K562 (cell line): ENCODE measurements around the gene CACTIN. TPM values are rescaled to one million over a fixed set of nuclear protein-coding genes. Genes with fewer than 3 reads are reported as not detected.

Source experiments
- ATAC-seq: fragments of 200-7000 bp; cut with Tn5 transposase; 3 replicates; pipeline ENCODE4 v1.9.1; 2020; ENCODE audit warnings: moderate library complexity
- BruUV-seq: library from RNA; stranded (reverse); fragments of 400-500 nt; replicated peaks from 2 replicates; lab custom pipeline; 2021; lab: Mats Ljungman, UMichigan
- CTCF ChIA-PET: fragments of 300-600 bp; formaldehyde crosslinking; extraction: SDS; loops from one replicate; lab custom pipeline; 2021; ENCODE audit warnings: low intra/inter-chr PET ratio; lab: Yijun Ruan, JAX
- POLR2A ChIA-PET: fragments of 300-600, 350-650 bp; sonication (Branson Sonifier 250); formaldehyde crosslinking; extraction: SDS; loops from one replicate; lab custom pipeline; 2021; ENCODE audit warnings: antibody characterized with exemption, inconsistent platforms; lab: Yijun Ruan, JAX
- DNase-seq, 4 experiments: peaks; one replicate each; pipeline versions ENCODE4 v3.0.0 to v3.0.0-alpha.2; 2011 to 2018; ENCODE audit warnings: low spot score in 3 of 4, mixed read lengths in 3 of 4; ENCODE audit errors: extremely low read depth in 1 of 4
- FAIRE-seq: peaks from 2 replicates; lab custom pipeline; 2011; peaks lifted over from hg19 to GRCh38; lab: Jason Lieb, UNC
- H2AFZ ChIP-seq: 2 replicates; pipeline ENCODE4 v1.6.0; 2011; ENCODE audit warnings: low read depth, low read length, control low read depth, inconsistent platforms
- H3K27ac ChIP-seq: fragments of 200-600 bp; 3 replicates; pipeline ENCODE4 v1.8.0; 2011; ENCODE audit warnings: low read depth, mild to moderate bottlenecking, control low read depth, inconsistent platforms, low read length, moderate library complexity, mixed read lengths; ENCODE audit errors: extremely low read depth
- H3K27me3 ChIP-seq, 2 experiments: fragments of 300-600 bp in 1 of 2; 2 replicates in 1 of 2; 3 replicates in 1 of 2; pipeline versions ENCODE4 v1.6.0 to v1.8.0; 2011; ENCODE audit warnings: inconsistent platforms in 2 of 2, low read length in 2 of 2, mild to moderate bottlenecking in 1 of 2, mixed read lengths in 1 of 2, moderate library complexity in 1 of 2; ENCODE audit not compliant: control insufficient read depth in 2 of 2, insufficient read depth in 2 of 2
- H3K36me3 ChIP-seq: fragments of 300-600 bp; 3 replicates; pipeline ENCODE4 v1.8.0; 2011; ENCODE audit warnings: mild to moderate bottlenecking, low read length, inconsistent platforms; ENCODE audit not compliant: control insufficient read depth, insufficient read depth
- H3K4me1 ChIP-seq, 2 experiments: fragments of 200-600 bp in 1 of 2; replicated peaks in 1 of 2; 2 replicates in 1 of 2; 3 replicates in 1 of 2; pipeline versions ENCODE4 v1.5.1 to v1.8.0; 2011; ENCODE audit warnings: inconsistent platforms in 2 of 2, low read length in 2 of 2, mild to moderate bottlenecking in 1 of 2, mixed read lengths in 1 of 2, moderate library complexity in 1 of 2; ENCODE audit not compliant: control insufficient read depth in 2 of 2, insufficient read depth in 2 of 2
- H3K4me2 ChIP-seq: 2 replicates; pipeline ENCODE4 v1.6.1; 2011; ENCODE audit warnings: low read length, control low read depth, inconsistent platforms, mixed read lengths; ENCODE audit not compliant: insufficient read depth
- H3K4me3 ChIP-seq: fragments of 200-600 bp; sonication (generic), shearing (Covaris generic); 2 replicates; pipeline ENCODE4 v1.5.1; 2016; ENCODE audit warnings: control low read depth, inconsistent platforms
- H3K79me2 ChIP-seq: fragments of 200-600 bp; 3 replicates; pipeline ENCODE4 v1.8.0; 2011; ENCODE audit warnings: low read length, inconsistent platforms; ENCODE audit not compliant: control insufficient read depth, insufficient read depth
- H3K9ac ChIP-seq, 2 experiments: 2 replicates each; pipeline versions ENCODE4 v1.6.0 to v1.6.1; 2011; ENCODE audit warnings: low read depth in 2 of 2, low read length in 2 of 2, control low read depth in 1 of 2, inconsistent platforms in 1 of 2, mild to moderate bottlenecking in 1 of 2, mixed read lengths in 1 of 2; ENCODE audit not compliant: insufficient read depth in 1 of 2
- H3K9me1 ChIP-seq: one replicate; pipeline ENCODE4 v1.6.0; 2011; ENCODE audit warnings: inconsistent platforms, mild to moderate bottlenecking, low read length, moderate library complexity; ENCODE audit not compliant: control insufficient read depth, insufficient read depth
- H3K9me3 ChIP-seq: replicated peaks from 2 replicates; pipeline ENCODE4 v1.5.1; 2011; ENCODE audit warnings: low read depth, low read length, inconsistent platforms; ENCODE audit not compliant: control insufficient read depth, insufficient read depth
- H4K20me1 ChIP-seq: replicated peaks from 2 replicates; pipeline ENCODE4 v1.6.1; 2011; ENCODE audit warnings: low read length, inconsistent platforms, mixed read lengths; ENCODE audit not compliant: control insufficient read depth, insufficient read depth
- BCOR ChIP-seq: fragments of 450-650 bp; IDR thresholded peaks from 2 replicates; pipeline ENCODE4 v1.6.1; 2016
- CHD1 ChIP-seq: fragments of 200-600 bp; sonication (generic); IDR thresholded peaks from one replicate; pipeline ENCODE4 v1.6.1; 2012; ENCODE audit warnings: mild to moderate bottlenecking, moderate library complexity, low read length, inconsistent platforms
- CSDE1 ChIP-seq, 2 experiments: fragments of 450-650 bp; IDR thresholded peaks; 2 replicates each; pipeline ENCODE4 v1.6.1; 2016; ENCODE audit warnings: mild to moderate bottlenecking in 1 of 2
- CTCF ChIP-seq, 3 experiments: IDR thresholded peaks in 2 of 3; conservative IDR thresholded peaks in 1 of 3; 2 replicates each; pipeline ENCODE4 v1.5.1; 2011 to 2012; ENCODE audit warnings: low read length in 3 of 3, mild to moderate bottlenecking in 3 of 3, control low read depth in 2 of 3, improper control_type of control experiment in 1 of 3, inconsistent platforms in 1 of 3, low read depth in 1 of 3, mixed read lengths in 1 of 3, moderate library complexity in 1 of 3; ENCODE audit not compliant: insufficient read depth in 2 of 3
- GABPB1 ChIP-seq: sonication (generic); formaldehyde crosslinking; IDR thresholded peaks from 2 replicates; pipeline ENCODE4 v1.8.0; 2022; ENCODE audit warnings: mild to moderate bottlenecking, missing genetic modification reagents
- HMGXB4 ChIP-seq: sonication (generic); formaldehyde crosslinking; IDR thresholded peaks from 2 replicates; pipeline ENCODE4 v1.8.1; 2023; ENCODE audit warnings: mild to moderate bottlenecking, missing genetic modification reagents
- KDM1A ChIP-seq, 2 experiments: fragments of 450-650 bp; IDR thresholded peaks; 2 replicates each; pipeline ENCODE4 v1.6.1; 2016; ENCODE audit warnings: mild to moderate bottlenecking in 2 of 2
- PCBP1 ChIP-seq: fragments of 200-400 bp; formaldehyde crosslinking; IDR thresholded peaks from 2 replicates; pipeline ENCODE4 v1.6.1; 2018; ENCODE audit warnings: mild to moderate bottlenecking, low read depth, low read length; ENCODE audit not compliant: poor library complexity, severe bottlenecking
- POLR2G ChIP-seq: fragments of 200-400 bp; formaldehyde crosslinking; IDR thresholded peaks from 2 replicates; pipeline ENCODE4 v1.6.1; 2017; ENCODE audit warnings: low read depth, mild to moderate bottlenecking, antibody characterized with exemption, low read length, moderate library complexity
- WGBS: fragments of 100-300 bp; shearing (Covaris generic); methylation state at CpG from one replicate; pipeline ENCODE4 v1.1.6; 2016; ENCODE audit warnings: low coverage, mixed read lengths; ENCODE audit not compliant: insufficient coverage; ENCODE audit errors: missing lambda C conversion rate; 5-methylcytosine and 5-hydroxymethylcytosine counted together
- in situ Hi-C: fragments of 300-500 bp; cut with MboI; formaldehyde crosslinking; loops from 4 replicates; pipeline ENCODE4 v1.15.0; 2018; ENCODE audit warnings: inconsistent platforms, mixed read lengths
- intact Hi-C: fragments of 100-400 bp; cut with micrococcal nuclease; formaldehyde crosslinking; loops from 2 replicates; pipeline ENCODE4 v1.14.2; 2022
- polyA plus RNA-seq, 8 experiments: library from polyadenylated mRNA; depleted of rRNA in 4 of 8; stranded (reverse) in 5 of 8; unstranded in 3 of 8; fragments of >200 nt; fragmentation: Nextera tagmentation in 2 of 8; fragmentation: Illumina TruSeq in 1 of 8; extraction: Ambion mirVana in 2 of 8; extraction: Trizol in 1 of 8; gene quantifications; 2 replicates each; pipeline versions ENCODE4 v1.2.1 to v1.2.3, GENCODE V29; 2011 to 2014; ENCODE audit warnings: inconsistent platforms in 1 of 8, missing spikeins in 1 of 8
- total RNA-seq, 7 experiments: library from RNA; depleted of rRNA in 6 of 7; stranded (reverse); fragments of >200 nt in 6 of 7; fragmentation: Illumina TruSeq in 2 of 7; extraction: Trizol in 2 of 7; gene quantifications; 2 replicates each; pipeline versions ENCODE4 v1.2.1 to v1.2.3, GENCODE V29; 2011 to 2021; ENCODE audit warnings: low replicate concordance in 1 of 7

Gene CACTIN
- total and polyA plus RNA-seq, 9 of the 15 experiments (the other 6 are each of a cell fraction or from before 2014, with no cell fraction given): 0.15 to 49.2 (median 15.0) TPM

GRCh38 chr19:3619631-3620012 lies 7.0 kb downstream of the CACTIN start:
- H3K9me1 ChIP-seq: no peaks in the 10 kb centered on the region
- no peaks in the 10 kb centered on the region for H3K9me3 ChIP-seq
- no peak overlapping the region for H3K4me3 ChIP-seq
- DNase-seq: no peak
- ATAC-seq: no peak
- peak; percentile 51; the same call in 1 of the 2 replicates for TF ChIP-seq POLR2G
- TF ChIP-seq CSDE1 (IDR thresholded peaks at IDR 0.05): no peak
- peaks cover 8% of the 10 kb centered on the region for H3K79me2 ChIP-seq
- H4K20me1 ChIP-seq: no peaks in the 10 kb centered on the region
- intact Hi-C loops (no loop called here), in situ Hi-C loops (no loop called here)
- H3K27me3 ChIP-seq: no peaks in the 10 kb centered on the region
- H3K4me2 ChIP-seq: no peak overlapping the region
- H2AFZ ChIP-seq: no peak overlapping the region
- peaks cover 4 to 73% of the 10 kb centered on the region in 2 experiments for H3K4me1 ChIP-seq
- BruUV-seq: no TSS peak
- POLR2A ChIA-PET: interaction anchor here (1.1 kb wide), 1 partner anchor 16 kb away, joined by 3 read pairs; no protein-coding TSS in a partner anchor
- H3K36me3 ChIP-seq: peaks cover 74% of the 10 kb centered on the region; the same call in 1 of the 3 replicates
- FAIRE-seq: no peak
- WGBS: 91% methylated on average over 8 of the region's 17 CpGs
- peak overlapping the region in 1 of 2 experiments; percentile 60; a peak in 1 of 4 replicates for H3K9ac ChIP-seq
- CTCF ChIA-PET: interaction anchor here (1.1 to 2.9 kb wide), 2 partner anchors 75 to 76 kb away, joined by 5 to 19 read pairs; no protein-coding TSS in a partner anchor
- H3K27ac ChIP-seq: no peak overlapping the region

- no TSS peak for BruUV-seq
- TF ChIP-seq BCOR: peak; percentile 57
- TF ChIP-seq GABPB1 (CRISPR knock-in tag): 0 out of 2 replicates have a peak, but pooled peaks have one; percentile 1
- peak in 1 of 2 experiments; percentile 21; a peak in 1 of 4 replicates for TF ChIP-seq KDM1A (IDR thresholded peaks at IDR 0.05)
- peak; percentile 43 for TF ChIP-seq PCBP1
- no peak for TF ChIP-seq CHD1
- TF ChIP-seq CTCF (IDR thresholded peaks at IDR 0.05 in 2 of 3, conservative IDR thresholded peaks at IDR 0.05 in 1 of 3; ENCODE audit: insufficient read depth in 2 of 3, low read depth in 1 of 3, low read length in 3 of 3): 0 out of 6 replicates have a peak, but pooled peaks of 1 of the 3 experiments have one; percentile 3
- no peak for TF ChIP-seq HMGXB4 (CRISPR knock-in tag)
Observed at GRCh38 chr19:3618811-3619630, 7.6 kb downstream of the CACTIN start.

More at GRCh38 chr19:3618811-3619630, 7.6 kb downstream of the CACTIN start:
- no peak overlapping the region for H3K27ac ChIP-seq
- H3K9ac ChIP-seq: no peak overlapping the region
- H4K20me1 ChIP-seq: no peaks in the 10 kb centered on the region
- intact Hi-C loops: loop anchor here (1.0 kb wide), 1 partner anchor 33 kb away; no protein-coding TSS in a partner anchor
- H3K9me3 ChIP-seq: no peaks in the 10 kb centered on the region
- FAIRE-seq: no peak
- no peaks in the 10 kb centered on the region for H3K27me3 ChIP-seq
- no peak; the same call in 2 of the 3 replicates for ATAC-seq
- peaks cover 2% of the 10 kb centered on the region; the same call in 1 of the 3 replicates for H3K79me2 ChIP-seq
- ChIA-PET POLR2A (interaction anchor here (0.6 to 1.1 kb wide), 2 partner anchors 15 to 271 kb away, joined by 3 read pairs; no protein-coding TSS in a partner anchor), CTCF (interaction anchor here (1.1 to 2.9 kb wide), 2 partner anchors 74 to 76 kb away, joined by 5 to 19 read pairs; no protein-coding TSS in a partner anchor)
- in situ Hi-C loops: no loop called here
- peaks cover 4 to 74% of the 10 kb centered on the region in 2 experiments for H3K4me1 ChIP-seq
- no peak overlapping the region for H3K4me2 ChIP-seq
- 74% methylated on average over 13 of the region's 31 CpGs for WGBS
- H2AFZ ChIP-seq: no peak overlapping the region
- no peak overlapping the region for H3K4me3 ChIP-seq
- H3K9me1 ChIP-seq: no peaks in the 10 kb centered on the region
- DNase-seq: peak in 1 of 4 experiments; percentile 23
- peaks cover 77% of the 10 kb centered on the region; the same call in 1 of the 3 replicates for H3K36me3 ChIP-seq
